NOMO-1 treated with DMSO at 0.1 percent for 48 hours (cell line): ENCODE measurements around the gene LUC7L.
"Not testable (repeated sequence)": the region's sequence is repeated elsewhere in the genome, so short reads cannot be mapped to it uniquely, and the experiment has no call there.

Source experiments
- DNase-seq: peaks from one replicate; lab custom pipeline; 2025; ENCODE audit not compliant: unreplicated experiment; lab: John Stamatoyannopoulos, UW

Gene LUC7L

GRCh38 chr16:167122-167690, 62.0 kb downstream of the LUC7L start:
- DNase-seq, result no peak

- no peak for DNase-seq
Observed at GRCh38 chr16:166375-167121, 62.7 kb downstream of the LUC7L start.

- DNase-seq, result no peak
Observed at GRCh38 chr16:165539-166374, 63.5 kb downstream of the LUC7L start, which contains the start of gene HBM. TSS of gene HBM (plus strand) at chr16:165978. CDS start at chr16:165998, 20 bp downstream.

GRCh38 chr16:164827-165538, 64.3 kb downstream of the LUC7L start:
- DNase-seq, result no peak

- not testable (repeated sequence) for DNase-seq
Observed at GRCh38 chr16:164134-164823, 65.0 kb downstream of the LUC7L start.

GRCh38 chr16:163696-164095, 65.6 kb downstream of the LUC7L start:
- not testable (repeated sequence) for DNase-seq

- DNase-seq, result not testable (repeated sequence)
Observed at GRCh38 chr16:163139-163538, 66.1 kb downstream of the LUC7L start.

GRCh38 chr16:162271-162991, 66.8 kb downstream of the LUC7L start:
- DNase-seq, result no peak

GRCh38 chr16:160691-161190, 68.5 kb downstream of the LUC7L start:
- DNase-seq, result no peak

- not testable (repeated sequence) for DNase-seq
Observed at GRCh38 chr16:160242-160641, 69.0 kb downstream of the LUC7L start.

GRCh38 chr16:159136-159849, 70.0 kb downstream of the LUC7L start:
- DNase-seq, result no peak

- no peak for DNase-seq
Observed at GRCh38 chr16:155031-155398, 74.2 kb downstream of the LUC7L start.

GRCh38 chr16:154217-155030, 74.8 kb downstream of the LUC7L start:
- DNase-seq, result no peak

GRCh38 chr16:153550-154216, 75.6 kb downstream of the LUC7L start:
- DNase-seq, result not testable (repeated sequence)

- not testable (repeated sequence) for DNase-seq
Observed at GRCh38 chr16:153129-153521, 76.1 kb downstream of the LUC7L start.

GRCh38 chr16:152141-153128, 76.8 kb downstream of the LUC7L start, which contains the start of gene HBZ:
TSS of gene HBZ (plus strand) at chr16:152644. CDS start at chr16:152910, 266 bp downstream.
- DNase-seq, result no peak
